Kidney glomerular epithelial cell (primary cell): Measurements from ENCODE around the gene MYOM1.

ENCODE experiments used
- DNase-seq: peaks from one replicate; lab custom pipeline; 2025; lab: John Stamatoyannopoulos, UW

Gene MYOM1

GRCh38 chr18:3117493-3118192 lies 102.1 kb downstream of the MYOM1 start:
- DNase-seq = no peak

GRCh38 chr18:3115447-3116030 lies 104.2 kb downstream of the MYOM1 start:
- DNase-seq = no peak

DNA sequence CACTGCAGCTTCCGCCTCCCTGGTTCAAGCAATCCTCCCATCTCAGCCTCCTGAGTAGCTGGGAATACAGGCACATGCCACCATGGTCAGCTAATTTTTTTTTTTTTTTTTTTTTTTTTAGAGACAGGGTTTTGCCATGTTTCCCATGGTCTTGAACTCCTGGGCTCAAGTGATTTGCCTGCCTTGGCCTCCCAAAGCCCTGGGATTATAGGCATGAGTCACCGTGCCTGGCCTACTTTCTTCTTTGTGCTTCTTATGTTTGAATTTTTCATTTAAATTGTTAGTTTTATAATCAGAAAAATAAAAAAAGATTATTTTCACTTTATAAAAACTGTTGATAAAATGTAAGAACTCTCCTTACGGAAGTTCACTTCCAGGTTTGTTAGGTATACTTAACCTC lies 105.3 kb downstream of the MYOM1 start:
- DNase-seq = no peak

DNA sequence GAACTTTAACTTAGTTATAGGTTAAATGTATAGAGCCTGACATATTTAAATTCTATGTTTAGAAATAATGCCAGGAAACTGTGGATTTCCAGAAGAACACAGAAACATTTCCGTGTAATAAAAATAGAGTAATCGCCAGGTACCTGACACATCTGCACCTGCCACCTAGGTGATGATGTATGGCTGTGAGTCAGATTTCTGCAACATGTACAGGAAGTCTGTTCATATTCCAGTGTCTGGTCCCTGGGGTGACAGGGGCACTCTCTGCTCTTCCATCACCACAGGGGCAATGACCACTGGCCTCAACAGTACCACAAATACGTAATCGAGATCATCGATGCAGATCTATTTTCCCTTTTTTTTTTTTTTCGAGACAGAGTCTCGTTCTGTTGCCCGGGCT lies 105.7 kb downstream of the MYOM1 start:
- no peak for DNase-seq

DNA sequence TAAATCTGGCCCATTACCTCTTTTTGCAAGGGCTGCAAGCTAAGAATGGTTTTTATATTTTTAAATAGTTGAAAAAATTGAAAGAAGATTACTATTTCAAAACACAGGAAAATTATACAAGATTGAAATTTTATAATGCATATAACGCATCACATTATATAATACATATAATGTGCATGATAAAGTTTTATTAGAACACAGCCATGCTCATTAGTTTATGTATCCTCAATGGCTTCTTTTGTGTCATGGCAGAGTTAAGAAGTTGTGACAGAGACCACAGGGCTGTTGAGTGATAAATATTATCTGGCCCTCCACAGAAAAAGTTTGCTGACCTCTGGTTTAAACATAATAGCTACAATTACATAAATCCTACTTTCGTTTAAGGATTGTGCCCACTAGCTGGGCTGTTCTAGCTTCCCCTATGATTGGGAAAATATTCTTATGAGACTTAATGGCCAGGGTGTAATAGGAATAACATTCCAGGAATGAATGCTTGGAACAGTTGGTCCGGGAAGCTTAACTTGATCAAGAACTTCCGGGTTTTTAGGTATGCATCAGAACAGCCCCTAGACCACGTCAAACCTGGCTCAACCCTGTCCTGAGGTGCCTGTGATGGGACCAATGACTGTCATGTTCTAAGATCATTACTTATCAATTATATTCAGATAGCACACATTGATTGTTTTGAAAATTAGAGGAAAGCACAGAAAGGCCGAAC lies 108.1 kb downstream of the MYOM1 start:
- no peak for DNase-seq

DNA sequence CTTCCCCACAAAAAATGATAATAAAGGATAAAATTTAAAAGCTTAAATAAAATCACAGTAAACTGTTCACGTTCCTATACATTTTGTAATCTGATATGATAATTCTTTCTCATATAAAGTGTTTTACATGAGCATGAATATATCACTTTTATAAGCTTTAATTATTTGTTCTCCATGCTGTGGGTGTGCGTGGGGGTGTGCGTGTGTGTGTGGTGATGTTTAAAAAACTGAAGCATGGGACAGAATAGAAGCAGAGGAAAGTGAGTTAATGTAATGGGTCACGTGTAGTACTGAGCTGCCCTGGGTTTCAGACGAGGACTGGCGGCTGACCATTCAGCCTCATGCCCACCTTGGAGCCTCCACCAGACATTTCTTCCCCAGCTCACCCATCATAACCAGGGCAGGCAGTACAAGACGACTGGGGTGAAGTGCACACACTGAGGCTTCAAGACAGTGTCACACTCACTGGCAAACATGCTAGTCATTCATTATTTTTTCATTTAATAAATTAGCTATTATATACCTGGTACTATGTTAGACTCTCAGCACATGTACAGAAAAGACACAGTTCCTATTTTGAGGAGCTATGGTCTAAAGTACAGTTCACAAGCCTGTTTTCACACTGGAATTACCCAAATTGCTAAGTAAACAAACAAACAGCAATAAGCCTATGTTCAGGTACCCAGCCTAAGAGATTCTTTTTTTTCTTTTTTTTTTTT lies 109.6 kb downstream of the MYOM1 start:
- DNase-seq = no peak

DNA sequence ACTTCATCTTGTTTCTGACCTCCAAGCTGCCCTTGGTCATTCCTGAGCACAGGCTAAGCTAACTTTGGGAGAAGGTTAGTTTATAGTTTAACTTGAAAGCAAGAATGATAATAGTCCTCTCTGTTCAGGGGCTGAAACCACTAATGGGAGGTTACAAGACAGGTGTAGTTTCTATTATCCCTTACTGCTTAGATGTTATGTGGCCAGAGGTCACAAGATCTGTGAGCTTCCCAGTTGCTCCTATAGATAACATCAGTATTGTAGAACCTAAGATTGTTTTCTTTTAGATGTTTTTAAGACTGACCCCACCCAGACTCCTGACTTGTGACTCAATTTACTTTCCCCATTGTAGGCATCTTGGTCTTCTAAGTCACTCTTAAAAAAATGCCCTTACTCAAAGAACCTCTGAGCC lies 112.0 kb downstream of the MYOM1 start:
- no peak for DNase-seq

- peak; percentile 49 for DNase-seq
Observed at GRCh38 chr18:3104190-3105054, 115.3 kb downstream of the MYOM1 start.

GRCh38 chr18:3103576-3103975 lies 116.2 kb downstream of the MYOM1 start:
- DNase-seq = no peak

GRCh38 chr18:3102983-3103382 lies 116.8 kb downstream of the MYOM1 start:
- no peak for DNase-seq

DNA sequence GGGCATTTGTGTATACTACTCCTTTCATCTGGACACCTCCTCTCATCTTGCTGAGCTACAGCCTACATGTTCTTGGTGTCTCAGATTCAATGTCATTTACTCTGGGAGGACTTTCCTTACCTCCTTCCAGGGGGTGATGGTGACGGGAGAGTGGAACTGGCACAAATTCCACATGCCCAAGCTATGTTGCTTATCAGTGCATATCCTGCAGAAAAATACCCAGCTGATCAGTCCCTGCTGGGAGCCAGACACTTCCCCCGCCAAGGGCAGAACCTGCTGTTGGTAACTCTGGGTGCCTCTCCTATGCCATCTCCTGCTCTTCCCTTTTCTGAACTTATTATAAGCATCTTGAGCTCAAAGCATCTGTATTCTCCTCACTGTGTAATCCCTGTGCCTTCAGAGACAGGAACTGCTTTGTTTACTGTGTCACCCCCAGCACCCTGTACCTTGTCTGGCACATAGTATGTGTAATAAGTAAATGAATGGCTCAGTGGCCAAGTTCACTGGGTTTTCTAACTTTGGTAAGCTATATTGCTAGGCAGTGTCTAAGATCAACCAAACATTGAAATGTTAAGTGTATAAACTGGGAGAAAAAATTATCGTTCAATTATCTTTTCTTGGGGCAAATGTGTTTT lies 119.2 kb downstream of the MYOM1 start:
- no peak for DNase-seq

GRCh38 chr18:3099327-3099726 lies 120.4 kb downstream of the MYOM1 start:
- no peak for DNase-seq

GRCh38 chr18:3097082-3097481 lies 122.7 kb downstream of the MYOM1 start:
- DNase-seq = no peak

DNA sequence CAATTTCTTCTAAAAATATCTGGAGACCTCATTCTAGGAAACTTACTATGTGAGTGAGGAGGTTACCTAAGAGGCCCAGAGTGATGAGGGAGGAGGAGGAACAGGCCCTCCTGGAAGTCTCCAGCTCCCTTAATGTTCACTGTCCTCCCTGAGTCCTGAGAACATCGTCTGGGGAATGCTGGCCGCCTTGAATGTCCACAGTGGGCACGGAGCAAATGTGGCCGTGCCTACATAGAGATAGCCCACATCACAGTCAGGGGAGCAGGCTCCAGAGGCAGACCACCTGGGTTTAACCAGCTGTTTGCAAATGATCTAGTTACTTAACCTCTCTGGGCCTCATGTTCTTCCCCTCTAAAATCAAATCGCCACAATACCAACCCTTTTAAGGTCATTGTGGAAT lies 123.8 kb downstream of the MYOM1 start:
- no peak for DNase-seq

- DNase-seq = no peak
Observed at GRCh38 chr18:3094338-3094684, 125.5 kb downstream of the MYOM1 start.

DNA sequence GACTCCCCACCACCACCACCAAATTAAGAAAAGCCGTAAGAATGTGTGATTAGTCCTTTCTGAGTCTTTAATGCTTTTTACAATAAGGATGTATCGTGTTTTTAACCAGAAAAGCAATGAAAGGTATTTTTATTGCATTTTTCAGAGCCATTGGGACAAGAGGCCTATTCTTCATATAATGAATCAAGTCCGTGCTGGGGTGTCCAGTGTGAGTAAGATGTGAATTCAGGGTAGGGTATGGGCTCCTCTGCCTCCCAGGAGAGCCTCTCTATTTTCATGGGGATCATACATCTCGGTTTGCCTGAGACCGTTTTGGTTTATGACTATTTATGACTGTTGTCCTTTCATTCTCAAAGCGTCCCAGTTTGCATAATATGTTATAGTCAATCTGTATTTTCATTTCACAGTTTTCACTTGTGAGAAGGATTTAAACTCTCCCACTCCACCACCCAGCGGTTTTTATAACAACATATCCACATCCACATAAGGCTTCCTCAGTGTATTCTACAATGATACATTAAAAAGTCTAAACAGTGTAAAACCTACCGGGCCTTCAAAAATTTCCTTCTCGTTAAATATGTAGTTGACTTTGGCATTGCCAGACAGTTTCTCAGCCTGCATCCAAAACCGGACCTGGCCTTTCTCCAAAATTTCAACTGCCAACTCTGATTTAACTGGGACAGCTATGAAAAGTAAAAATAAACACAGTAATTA lies 126.0 kb downstream of the MYOM1 start:
- DNase-seq = no peak

GRCh38 chr18:3092727-3093126 lies 127.0 kb downstream of the MYOM1 start:
- no peak for DNase-seq

- DNase-seq = no peak
Observed at GRCh38 chr18:3089579-3089978, 130.2 kb downstream of the MYOM1 start.

DNA sequence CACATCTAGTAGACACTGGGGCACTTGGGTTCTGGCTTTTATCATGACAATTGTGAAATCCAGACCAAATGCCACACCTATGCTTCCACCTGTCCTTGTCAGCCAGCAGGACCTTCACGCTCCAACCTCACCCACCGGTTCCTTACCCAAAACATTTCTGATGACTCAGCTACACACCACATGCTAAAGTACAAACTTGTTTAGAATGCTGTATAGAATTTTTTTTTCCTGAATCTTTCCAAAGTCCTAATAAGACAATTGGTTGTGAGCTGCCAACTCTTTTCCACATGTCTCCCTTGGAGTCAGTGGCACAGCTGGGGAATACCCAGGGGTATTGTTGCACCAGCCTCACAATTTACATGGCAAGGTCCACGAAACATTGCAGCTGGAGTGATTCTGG lies 131.3 kb downstream of the MYOM1 start:
- DNase-seq = no peak

DNA sequence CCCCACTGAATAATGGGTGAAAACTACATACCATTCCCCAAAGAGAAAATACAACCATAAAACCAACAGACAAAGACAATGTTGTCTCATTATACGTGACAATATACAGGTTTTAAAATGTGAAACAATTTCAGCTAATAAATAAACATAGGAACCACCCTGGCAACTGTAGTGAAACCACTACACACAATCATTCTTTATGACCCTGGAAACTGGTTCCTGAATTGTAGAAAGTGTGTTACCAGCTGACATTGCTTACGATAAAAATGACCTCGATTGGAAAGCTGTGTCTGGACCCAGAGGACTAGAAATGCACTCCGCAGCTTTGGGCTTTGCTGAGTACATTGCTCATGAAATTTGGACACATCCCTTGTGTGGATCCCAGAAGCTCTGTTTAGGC lies 132.9 kb downstream of the MYOM1 start:
- DNase-seq = no peak

GRCh38 chr18:3085612-3086011 lies 134.2 kb downstream of the MYOM1 start:
- no peak for DNase-seq
